Right cardiac atrium (tissue), 5 donors: ENCODE results near the gene GRPEL2. TPM values are rescaled to one million over a fixed set of nuclear protein-coding genes. Genes with fewer than 3 reads are reported as not detected.

ENCODE experiments used
- ATAC-seq, 2 donors: fragments of 200-7000 bp; cut with Tn5 transposase; one replicate each; pipeline versions ENCODE4 v1.8.0 to v1.9.1; 2020; ENCODE audit warnings: moderate library complexity in 2 of 2, mild to moderate bottlenecking in 1 of 2
- DNase-seq, 3 donors: peaks; one replicate each; pipeline ENCODE4 v3.0.0-alpha.2; 2020
- H3K27ac ChIP-seq: one replicate; pipeline ENCODE4 v1.5.1; 2013; ENCODE audit warnings: mild to moderate bottlenecking, low read length, control low read depth, moderate library complexity
- H3K27me3 ChIP-seq: one replicate; pipeline ENCODE4 v1.6.1; 2013; ENCODE audit not compliant: control insufficient read depth, insufficient read depth
- H3K4me1 ChIP-seq: one replicate; pipeline ENCODE4 v1.6.1; 2013; ENCODE audit warnings: low read length; ENCODE audit not compliant: control insufficient read depth, insufficient read depth
- H3K4me3 ChIP-seq: one replicate; pipeline ENCODE4 v1.5.1; 2013; ENCODE audit warnings: low read length, control low read depth
- H3K9me3 ChIP-seq: one replicate; pipeline ENCODE4 v1.6.1; 2013; ENCODE audit warnings: low read length; ENCODE audit not compliant: control insufficient read depth
- WGBS: extraction: QIAGEN DNeasy Blood & Tissue Kit; methylation state at CpG from one replicate; pipeline ENCODE4 v1.1.7; 2013; 5-methylcytosine and 5-hydroxymethylcytosine counted together
- intact Hi-C, 4 donors: fragments of 100-400 bp; cut with DNase I; formaldehyde crosslinking; loops; one replicate each; pipeline versions ENCODE4 v1.11.0 to v1.14.0; 2022 to 2023
- polyA plus RNA-seq: library from polyadenylated mRNA; stranded (reverse); fragments of 200-250 nt; gene quantifications from one replicate; pipeline ENCODE4 v1.2.3, GENCODE V29; 2013
- total RNA-seq, 4 donors: library from RNA; stranded (reverse); fragmentation: NEBNext Ultra II Directional; extraction: Animal tissue kit (Norgen Biotek cat#: 25700); gene quantifications; one replicate each; pipeline ENCODE4 v1.2.1, GENCODE V29; 2021
- donor health status: healthy with polysubstance abuse.
- donor health status: DM: no; HTN: yes; CAD: no.
- donor health status: DM: no; HTN: no; CAD: no.
- donor health status: DM: no; HTN: yes; CAD: no; lungs with severe emphysema.
- donor health status: DM: yes; HTN: yes; CAD: no.

The GRPEL2 gene
- total and polyA plus RNA-seq, 5 donors = 4.8 to 11.3 (median 9.2) TPM

DNA sequence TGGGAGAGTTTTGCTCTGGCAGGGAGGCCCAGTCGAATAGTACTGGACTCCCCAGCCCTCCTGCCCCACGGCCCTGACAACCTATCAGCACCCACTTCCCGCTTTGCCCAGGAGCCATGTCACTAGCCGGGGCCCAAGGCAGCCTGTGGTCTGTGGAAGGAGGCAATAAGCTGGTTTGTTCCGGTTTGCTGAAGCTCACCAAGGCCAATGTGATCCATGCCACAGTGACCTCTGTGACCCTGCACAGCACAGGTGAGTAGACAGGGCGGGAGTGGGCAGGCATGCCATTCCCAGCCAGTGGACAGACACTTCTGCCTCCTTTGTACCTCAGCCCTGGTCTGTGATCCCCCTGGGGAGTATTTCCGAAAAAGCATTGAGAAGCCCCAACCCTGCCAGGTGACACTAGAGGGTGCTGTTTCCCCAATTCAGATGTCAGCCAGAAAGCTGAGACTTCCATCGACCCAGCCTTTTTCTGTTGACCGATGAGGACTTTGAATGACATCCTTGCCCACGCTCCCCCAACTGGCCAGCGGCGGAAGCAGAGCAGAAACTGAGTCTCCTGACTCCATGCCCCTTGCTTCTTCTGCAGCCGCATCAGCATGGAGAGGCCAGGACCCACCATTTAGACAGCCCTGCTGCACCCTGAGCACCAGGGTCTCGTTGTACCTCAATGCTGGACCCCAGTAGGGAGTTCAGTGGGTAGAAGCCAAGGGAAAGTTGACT is 22.1 kb downstream of the GRPEL2 start:
- Histone ChIP-seq H3K27me3 (no peaks in the 10 kb centered on the region), H3K27ac (no peak overlapping the region), H3K4me1 (no peaks in the 10 kb centered on the region), H3K4me3 (no peak overlapping the region), H3K9me3 (no peaks in the 10 kb centered on the region)
- ATAC-seq (peak; percentile 52 to 58), DNase-seq (peak; percentile 63 to 75 (median 71))
- intact Hi-C loops = loop anchor here (5.0 to 10.0 kb wide), 5 partner anchors 50 to 200 kb away; no protein-coding TSS in a partner anchor
- WGBS = 42% methylated on average over 14 of the region's 14 CpGs

DNA sequence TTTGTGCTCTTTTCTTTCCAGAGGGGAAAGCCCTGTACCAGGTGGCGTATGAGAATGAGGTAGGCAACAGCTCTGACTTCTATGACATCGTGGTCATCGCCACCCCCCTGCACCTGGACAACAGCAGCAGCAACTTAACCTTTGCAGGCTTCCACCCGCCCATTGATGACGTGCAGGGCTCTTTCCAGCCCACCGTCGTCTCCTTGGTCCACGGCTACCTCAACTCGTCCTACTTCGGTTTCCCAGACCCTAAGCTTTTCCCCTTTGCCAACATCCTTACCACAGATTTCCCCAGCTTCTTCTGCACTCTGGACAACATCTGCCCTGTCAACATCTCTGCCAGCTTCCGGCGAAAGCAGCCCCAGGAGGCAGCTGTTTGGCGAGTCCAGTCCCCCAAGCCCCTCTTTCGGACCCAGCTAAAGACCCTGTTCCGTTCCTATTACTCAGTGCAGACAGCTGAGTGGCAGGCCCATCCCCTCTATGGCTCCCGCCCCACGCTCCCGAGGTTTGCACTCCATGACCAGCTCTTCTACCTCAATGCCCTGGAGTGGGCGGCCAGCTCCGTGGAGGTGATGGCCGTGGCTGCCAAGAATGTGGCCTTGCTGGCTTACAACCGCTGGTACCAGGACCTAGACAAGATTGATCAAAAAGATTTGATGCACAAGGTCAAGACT is 22.8 kb downstream of the GRPEL2 start:
- no peaks in the 10 kb centered on the region for H3K9me3 ChIP-seq
- no peaks in the 10 kb centered on the region for H3K27me3 ChIP-seq
- no peaks in the 10 kb centered on the region for H3K4me1 ChIP-seq
- DNase-seq (peak in 1 of 3 donors; percentile 46), ATAC-seq (no peak)
- intact Hi-C loops = loop anchor here (5.0 to 10.0 kb wide), 5 partner anchors 51 to 199 kb away; no protein-coding TSS in a partner anchor
- H3K4me3 ChIP-seq = no peak overlapping the region
- H3K27ac ChIP-seq = no peak overlapping the region
- 91% methylated on average over 22 of the region's 22 CpGs for WGBS

DNA sequence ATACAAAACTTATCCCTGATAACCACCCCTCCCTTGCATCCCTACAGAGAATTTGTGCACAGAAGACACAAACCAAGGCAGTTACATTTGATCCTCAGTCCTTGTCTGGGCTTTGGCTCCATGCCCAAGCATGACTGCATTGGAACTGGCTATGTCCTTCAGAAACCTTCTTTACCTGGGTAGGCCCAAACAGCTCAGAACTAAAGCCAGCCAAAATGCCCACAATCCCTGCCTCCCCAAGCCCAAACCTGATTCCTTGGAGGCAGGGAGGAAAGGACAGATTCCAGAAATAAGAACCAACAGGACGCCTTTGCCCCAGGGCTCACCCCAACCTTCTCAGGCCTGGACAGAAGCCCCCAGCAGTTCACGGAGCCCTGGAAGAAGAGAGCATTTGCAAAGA is 25.6 kb downstream of the GRPEL2 start:
- no peak overlapping the region for H3K27ac ChIP-seq
- H3K4me3 ChIP-seq = no peak overlapping the region
- H3K27me3 ChIP-seq = no peaks in the 10 kb centered on the region
- no peaks in the 10 kb centered on the region for H3K9me3 ChIP-seq
- 86% methylated on average over 2 of the region's 2 CpGs for WGBS
- no peak for ATAC-seq
- H3K4me1 ChIP-seq = no peaks in the 10 kb centered on the region
- DNase-seq = peak in 1 of 3 donors; percentile 57
- intact Hi-C loops = loop anchor here in 1 of 4 donors (10.0 kb wide), 1 partner anchor 194 kb away; no protein-coding TSS in a partner anchor

DNA sequence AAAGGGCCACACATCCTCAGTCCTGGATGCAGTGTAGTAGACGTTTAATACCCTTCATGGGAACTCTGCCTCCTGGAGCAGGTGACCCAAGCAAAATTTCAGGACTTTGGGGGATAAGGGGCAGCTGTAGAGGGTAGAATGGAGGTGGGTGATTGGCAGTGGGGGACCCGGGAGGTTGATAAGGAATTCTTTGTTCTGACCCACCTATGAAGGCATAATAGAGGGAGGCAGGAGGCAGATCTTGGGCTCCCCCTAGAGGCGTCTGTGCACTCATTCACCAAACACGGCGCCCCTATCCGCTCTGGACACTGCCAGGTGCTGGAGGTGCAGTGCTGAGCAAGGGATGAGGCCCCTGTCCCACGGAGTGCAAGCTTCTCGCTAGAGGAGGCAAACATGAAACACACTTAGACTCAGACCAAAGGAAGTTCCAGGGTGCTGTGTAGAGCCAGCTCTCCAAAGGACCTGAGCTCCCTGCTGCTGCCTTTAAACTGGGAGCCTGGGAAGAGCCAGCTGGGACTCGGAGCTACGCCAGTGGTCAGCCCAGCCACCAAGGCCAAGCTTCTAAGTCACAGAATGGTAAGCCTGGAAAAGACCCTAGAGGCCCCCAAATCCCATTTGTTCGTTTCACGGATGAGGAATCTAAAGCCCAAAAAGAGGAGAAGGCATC is 26.1 kb downstream of the GRPEL2 start:
- intact Hi-C loops = loop anchor here in 1 of 4 donors (10.0 kb wide), 1 partner anchor 193 kb away; no protein-coding TSS in a partner anchor
- DNase-seq (peak in 2 of 3 donors; percentile 79 to 80), ATAC-seq (peak; percentile 73 to 83)
- no peak overlapping the region for H3K4me3 ChIP-seq
- no peaks in the 10 kb centered on the region for H3K4me1 ChIP-seq
- no peaks in the 10 kb centered on the region for H3K27me3 ChIP-seq
- no peak overlapping the region for H3K27ac ChIP-seq
- WGBS = 42% methylated on average over 12 of the region's 12 CpGs
- no peaks in the 10 kb centered on the region for H3K9me3 ChIP-seq

DNA sequence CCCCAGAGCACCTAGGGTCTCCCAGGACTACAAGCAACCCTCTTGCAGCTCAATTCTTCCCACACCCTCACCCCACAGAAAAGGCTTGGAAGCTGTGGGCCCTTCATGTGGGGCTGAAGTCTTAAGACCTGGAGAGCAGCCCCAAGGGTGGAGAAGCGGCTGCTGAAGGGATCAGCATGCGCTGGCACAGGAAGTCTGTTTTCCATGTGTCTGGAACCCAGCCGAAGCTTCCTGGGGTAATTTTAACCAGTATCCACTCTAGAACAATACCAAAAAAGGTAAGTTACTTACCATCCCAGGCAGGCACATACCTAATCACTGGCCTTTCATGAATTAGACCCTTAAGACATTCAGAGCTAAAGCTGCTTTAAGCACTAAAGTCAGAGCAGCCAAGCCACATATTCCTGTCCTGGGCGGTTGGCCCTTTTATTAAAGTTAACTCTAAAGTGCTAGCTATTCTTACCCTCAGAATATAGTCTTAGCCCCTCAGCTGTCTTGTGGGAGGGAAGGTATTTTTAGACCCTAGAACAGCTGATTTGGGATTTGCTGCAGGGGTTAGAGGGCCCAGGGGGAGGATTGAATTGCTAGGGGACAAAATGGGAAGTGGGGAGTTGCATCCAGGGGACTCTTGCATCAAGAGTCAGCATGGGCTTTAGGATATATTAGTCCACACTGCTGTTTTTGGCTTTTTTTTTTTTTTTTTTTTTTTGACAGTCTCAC is 26.9 kb downstream of the GRPEL2 start:
- no peak overlapping the region for H3K4me3 ChIP-seq
- ATAC-seq (no peak), DNase-seq (peak in 1 of 3 donors; percentile 10)
- intact Hi-C loops = loop anchor here in 1 of 4 donors (10.0 kb wide), 1 partner anchor 193 kb away; no protein-coding TSS in a partner anchor
- no peaks in the 10 kb centered on the region for H3K27me3 ChIP-seq
- H3K4me1 ChIP-seq = no peaks in the 10 kb centered on the region
- 65% methylated on average over 4 of the region's 4 CpGs for WGBS
- H3K9me3 ChIP-seq = no peaks in the 10 kb centered on the region
- H3K27ac ChIP-seq = no peak overlapping the region

DNA sequence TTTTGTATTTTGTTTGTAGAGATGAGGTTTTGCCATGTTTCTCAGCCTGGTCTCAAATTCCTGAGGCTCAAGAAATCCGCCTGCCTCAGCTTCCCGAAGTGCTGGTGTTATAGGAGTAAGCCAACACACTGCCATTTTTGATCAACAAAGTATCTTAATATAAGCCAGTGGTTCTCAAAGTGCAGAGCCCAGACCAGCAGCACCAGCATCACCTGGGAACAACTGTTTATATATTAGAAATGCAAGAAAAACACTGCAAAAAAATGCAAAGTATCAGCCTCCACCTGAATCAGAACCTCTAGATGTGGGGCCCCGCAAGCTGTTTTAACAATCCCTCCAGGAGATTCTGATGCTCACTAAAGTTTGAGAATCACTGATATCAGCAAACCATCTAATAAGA is 27.6 kb downstream of the GRPEL2 start:
- Histone ChIP-seq H3K4me1 (no peaks in the 10 kb centered on the region), H3K27ac (no peak overlapping the region), H3K4me3 (no peak overlapping the region), H3K9me3 (no peaks in the 10 kb centered on the region), H3K27me3 (no peaks in the 10 kb centered on the region)
- WGBS = 95% methylated on average over 3 of the region's 3 CpGs
- no peak for DNase-seq
- ATAC-seq = no peak
- intact Hi-C loops = loop anchor here in 1 of 4 donors (10.0 kb wide), 1 partner anchor 192 kb away; no protein-coding TSS in a partner anchor

DNA sequence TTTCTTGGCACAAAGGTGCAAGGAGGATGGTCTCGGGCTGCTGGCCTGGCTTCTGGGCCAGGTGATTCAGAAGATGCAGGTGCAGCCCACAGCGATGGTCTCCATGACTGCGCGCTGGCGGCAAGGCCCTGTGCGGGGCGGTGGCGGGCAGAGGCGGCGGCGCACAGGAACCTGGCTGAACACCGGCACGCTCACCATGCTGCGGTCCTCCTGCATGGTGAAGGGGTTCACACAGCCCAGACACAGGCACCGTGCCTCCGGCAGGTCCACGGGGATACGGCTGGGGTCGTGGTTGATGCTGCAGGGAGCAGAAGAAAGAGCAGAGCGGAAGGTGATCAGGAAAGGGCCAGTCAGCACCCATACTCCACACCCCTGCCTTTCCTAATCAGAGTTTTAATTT is 29.0 kb downstream of the GRPEL2 start:
- no peak for DNase-seq
- ATAC-seq = no peak
- Histone ChIP-seq H3K27ac (no peak overlapping the region), H3K4me3 (no peak overlapping the region), H3K27me3 (no peaks in the 10 kb centered on the region), H3K9me3 (no peaks in the 10 kb centered on the region), H3K4me1 (no peaks in the 10 kb centered on the region)
- 95% methylated on average over 20 of the region's 20 CpGs for WGBS
- intact Hi-C loops = loop anchor here in 1 of 4 donors (10.0 kb wide), 1 partner anchor 190 kb away; no protein-coding TSS in a partner anchor

DNA sequence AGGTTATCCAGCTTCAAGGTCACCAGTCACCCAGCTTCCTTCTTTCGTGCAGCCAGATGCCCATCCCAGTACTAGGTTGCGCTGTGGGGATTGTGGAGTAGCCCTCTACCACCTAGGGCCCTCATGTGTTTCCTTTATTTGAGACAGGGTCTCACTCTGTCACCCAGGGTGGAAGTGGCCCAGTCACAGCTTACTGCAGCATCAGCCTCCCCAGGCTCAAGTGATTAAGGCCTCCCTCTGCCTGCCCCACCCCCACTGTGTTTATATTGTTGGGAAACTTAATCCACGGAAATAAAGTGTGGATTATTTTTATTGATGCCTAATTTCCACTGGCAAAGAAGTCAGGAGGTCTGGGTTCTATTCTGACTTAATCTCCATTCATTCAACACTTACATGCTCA is 29.5 kb downstream of the GRPEL2 start:
- Histone ChIP-seq H3K27me3 (no peaks in the 10 kb centered on the region), H3K4me1 (no peaks in the 10 kb centered on the region), H3K27ac (no peak overlapping the region), H3K4me3 (no peak overlapping the region), H3K9me3 (no peaks in the 10 kb centered on the region)
- intact Hi-C loops = loop anchor here in 1 of 4 donors (10.0 kb wide), 1 partner anchor 190 kb away; no protein-coding TSS in a partner anchor
- 81% methylated on average over 3 of the region's 3 CpGs for WGBS
- ATAC-seq (no peak), DNase-seq (no peak)

DNA sequence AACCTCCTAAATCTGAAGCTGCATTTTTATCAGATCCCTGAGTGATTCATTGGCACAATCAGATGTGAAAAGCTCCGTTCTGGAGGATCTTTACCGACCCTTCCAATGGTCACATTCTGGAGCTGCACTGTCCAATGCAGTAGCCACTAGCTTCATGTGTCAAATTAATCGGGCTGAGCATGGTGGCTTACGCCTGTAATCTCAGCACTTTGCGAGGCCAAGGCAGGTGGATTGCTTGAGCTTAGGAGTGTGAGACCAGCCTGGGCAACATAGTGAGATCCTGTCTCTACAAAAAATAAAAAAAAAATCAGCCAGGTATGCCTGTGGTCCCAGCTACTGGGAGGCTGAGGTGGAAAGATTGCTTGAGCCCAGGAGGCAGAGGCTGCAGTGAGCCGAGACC is 30.1 kb downstream of the GRPEL2 start:
- 91% methylated on average over 6 of the region's 6 CpGs for WGBS
- ATAC-seq = no peak

DNA sequence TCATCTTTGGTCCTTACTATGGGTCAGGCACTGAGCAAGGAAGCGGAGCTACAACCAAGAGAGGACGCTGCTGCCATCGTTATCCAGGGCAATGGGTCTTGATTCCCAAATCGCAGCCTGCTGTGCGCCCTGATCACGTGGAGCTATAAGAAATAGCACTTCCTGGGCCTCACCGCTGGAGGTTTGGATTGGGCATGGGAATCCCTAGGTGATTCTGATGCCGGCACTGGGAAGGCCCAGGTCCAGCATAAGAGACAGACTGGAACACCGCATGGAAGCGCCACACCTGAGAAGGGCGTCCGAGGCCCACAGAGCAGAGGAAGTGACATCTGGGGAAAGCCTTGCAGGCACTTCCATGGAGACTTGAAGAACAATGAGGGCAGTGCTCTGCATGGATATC is 30.8 kb downstream of the GRPEL2 start:
- WGBS = 95% methylated on average over 12 of the region's 12 CpGs
- intact Hi-C loops = loop anchor here in 1 of 4 donors (10.0 kb wide), 1 partner anchor 189 kb away; no protein-coding TSS in a partner anchor
- ATAC-seq (no peak), DNase-seq (no peak)
- Histone ChIP-seq H3K4me3 (no peak overlapping the region), H3K9me3 (no peaks in the 10 kb centered on the region), H3K27me3 (no peaks in the 10 kb centered on the region), H3K4me1 (no peaks in the 10 kb centered on the region), H3K27ac (no peak overlapping the region)

More for the DNA sequence above, 30.1 kb downstream of the GRPEL2 start:
- Histone ChIP-seq H3K27me3 (no peaks in the 10 kb centered on the region), H3K27ac (no peak overlapping the region), H3K4me3 (no peak overlapping the region), H3K9me3 (no peaks in the 10 kb centered on the region), H3K4me1 (no peaks in the 10 kb centered on the region)
- intact Hi-C loops = loop anchor here in 1 of 4 donors (10.0 kb wide), 1 partner anchor 189 kb away; no protein-coding TSS in a partner anchor
- DNase-seq = no peak
